ENCODE data around the gene SOD1. TPM values are rescaled to one million over a fixed set of nuclear protein-coding genes. Genes with fewer than 3 reads are reported as not detected.

SOD1 gene
- total RNA-seq, 1 experiment from 2014 or later = 352 TPM

GRCh38 chr21:31706562-31706961, 47.1 kb downstream of the SOD1 start:
- Histone ChIP-seq H3K9me3 (no peaks in the 10 kb centered on the region), H3K27me3 (no peaks in the 10 kb centered on the region), H3K4me3 (no peak overlapping the region), H3K36me3 (peaks cover 21% of the 10 kb centered on the region)
- no peak for DNase-seq

DNA sequence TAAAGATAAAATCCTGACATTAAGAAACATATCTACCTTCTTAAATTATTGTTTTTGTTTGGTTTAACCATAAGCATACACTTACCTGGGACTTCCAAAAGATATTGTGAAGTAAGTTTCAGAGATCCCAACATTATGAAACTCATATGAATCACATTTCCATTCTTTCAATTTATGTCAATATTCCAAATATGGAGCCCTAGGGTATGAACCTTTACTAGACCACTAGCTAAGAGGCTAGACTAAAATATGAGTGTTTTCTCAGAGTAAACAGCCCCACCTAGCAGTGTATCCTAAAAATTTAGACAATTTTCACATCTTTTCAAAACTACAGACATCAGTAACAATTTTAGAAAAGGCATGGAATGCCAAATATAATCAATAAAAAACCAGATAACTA, 48.0 kb downstream of the SOD1 start:
- Histone ChIP-seq H3K36me3 (peaks cover 12% of the 10 kb centered on the region), H3K9me3 (no peaks in the 10 kb centered on the region), H3K4me3 (no peak overlapping the region), H3K27me3 (no peaks in the 10 kb centered on the region)
- no peak for DNase-seq

DNA sequence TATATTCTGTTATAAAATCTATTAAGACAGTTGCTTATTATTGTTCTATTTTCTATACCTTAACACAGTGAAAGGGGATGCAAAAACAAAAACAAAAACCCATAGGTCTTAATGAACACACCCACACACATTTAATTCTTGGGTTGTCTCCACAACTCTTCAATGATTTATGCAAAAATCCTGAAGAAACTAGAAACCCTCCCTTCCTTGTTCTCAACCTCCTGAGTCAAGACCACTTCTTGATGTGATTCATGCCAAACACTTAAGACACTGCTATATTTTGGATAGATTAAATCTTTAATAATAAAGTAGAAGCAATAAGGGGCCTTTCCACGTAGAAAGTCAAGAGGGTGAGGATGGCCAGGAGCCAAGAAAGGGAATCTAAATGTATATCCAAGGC, 49.0 kb downstream of the SOD1 start:
- Histone ChIP-seq H3K36me3 (peaks cover 7% of the 10 kb centered on the region; the same call in 1 of the 2 replicates), H3K27me3 (no peaks in the 10 kb centered on the region), H3K4me3 (no peak overlapping the region), H3K9me3 (no peaks in the 10 kb centered on the region)
- DNase-seq = no peak

- H3K36me3 ChIP-seq = peaks cover 6% of the 10 kb centered on the region; the same call in 1 of the 2 replicates
- H3K4me3 ChIP-seq = no peak overlapping the region
- H3K27me3 ChIP-seq = no peaks in the 10 kb centered on the region
- DNase-seq = no peak
- no peaks in the 10 kb centered on the region for H3K9me3 ChIP-seq
Observed at GRCh38 chr21:31710586-31710985, 51.1 kb downstream of the SOD1 start.

DNA sequence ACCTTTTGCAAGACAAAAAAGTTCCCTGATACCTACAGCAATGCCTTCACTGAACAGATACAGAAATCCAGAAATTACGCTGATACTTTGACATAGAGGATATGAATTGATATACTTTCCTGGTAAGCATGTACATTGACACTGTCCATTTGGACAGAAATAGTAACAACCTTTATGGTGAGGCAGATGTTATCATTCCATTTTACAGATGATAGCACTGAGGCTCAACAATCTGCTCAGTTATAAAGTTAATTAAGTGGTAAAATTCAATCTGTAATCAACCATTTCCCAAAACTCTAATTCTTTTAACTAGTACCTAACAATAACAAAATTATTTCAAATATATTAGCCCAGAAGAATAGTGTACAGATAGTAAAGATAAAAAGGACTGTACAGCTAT, 51.8 kb downstream of the SOD1 start:
- H3K36me3 ChIP-seq = peaks cover 6% of the 10 kb centered on the region; the same call in 1 of the 2 replicates
- no peak for DNase-seq
- H3K9me3 ChIP-seq = no peaks in the 10 kb centered on the region
- H3K27me3 ChIP-seq = no peaks in the 10 kb centered on the region
- H3K4me3 ChIP-seq = no peak overlapping the region

DNA sequence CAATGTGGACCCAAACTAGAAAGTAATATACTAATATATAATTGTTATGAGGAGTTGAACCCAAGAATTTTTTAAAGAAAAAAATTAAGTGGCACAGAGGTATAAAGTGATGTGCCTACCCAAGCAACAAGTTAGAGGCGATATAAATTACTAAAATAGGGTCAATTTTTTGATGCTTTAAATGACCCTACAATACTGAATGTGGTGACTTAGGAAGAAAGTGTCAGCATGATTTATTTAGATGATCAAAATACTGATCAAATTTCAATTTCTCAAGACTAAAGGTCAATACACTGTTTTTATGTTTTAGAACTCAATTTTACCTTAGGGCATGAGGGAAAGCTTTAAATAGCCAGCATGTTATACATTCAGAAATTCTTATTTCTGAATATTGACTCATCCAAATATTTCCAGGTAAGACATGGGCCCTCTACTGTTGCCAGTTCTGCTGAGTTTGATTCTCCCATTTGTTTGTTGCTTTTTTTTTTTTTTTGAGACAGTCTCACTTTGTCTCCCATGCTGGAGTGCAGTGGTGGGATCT, 52.3 kb downstream of the SOD1 start:
- H3K4me3 ChIP-seq = no peak overlapping the region
- H3K27me3 ChIP-seq = no peaks in the 10 kb centered on the region
- H3K36me3 ChIP-seq = peaks cover 6% of the 10 kb centered on the region; the same call in 1 of the 2 replicates
- no peaks in the 10 kb centered on the region for H3K9me3 ChIP-seq
- no peak for DNase-seq

DNA sequence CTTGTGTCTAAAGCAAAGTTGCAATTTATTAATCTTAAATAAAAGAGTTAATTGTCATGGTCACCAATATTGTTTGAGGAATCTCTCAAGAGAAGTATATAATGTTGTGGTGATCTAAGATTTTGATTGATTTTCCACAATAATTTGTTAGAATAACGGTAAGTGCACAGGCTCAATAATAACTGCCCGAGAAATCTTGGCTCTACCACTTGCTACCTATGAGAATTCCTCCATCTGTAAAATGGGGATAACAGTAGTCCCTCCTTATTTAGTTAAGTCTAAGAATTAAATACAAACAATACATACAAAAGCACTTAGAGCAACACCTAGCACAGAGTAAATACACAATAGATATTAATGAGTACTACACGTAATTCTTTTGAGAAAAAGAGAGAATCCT, 53.6 kb downstream of the SOD1 start:
- no peak overlapping the region for H3K4me3 ChIP-seq
- no peaks in the 10 kb centered on the region for H3K27me3 ChIP-seq
- H3K36me3 ChIP-seq = peaks cover 2% of the 10 kb centered on the region; the same call in 1 of the 2 replicates
- DNase-seq = no peak
- H3K9me3 ChIP-seq = no peaks in the 10 kb centered on the region

- no peak for DNase-seq
- Histone ChIP-seq H3K9me3 (no peaks in the 10 kb centered on the region), H3K4me3 (no peak overlapping the region), H3K36me3 (peaks cover 2% of the 10 kb centered on the region), H3K27me3 (no peaks in the 10 kb centered on the region)
Observed at GRCh38 chr21:31713973-31714740, 54.7 kb downstream of the SOD1 start.

DNA sequence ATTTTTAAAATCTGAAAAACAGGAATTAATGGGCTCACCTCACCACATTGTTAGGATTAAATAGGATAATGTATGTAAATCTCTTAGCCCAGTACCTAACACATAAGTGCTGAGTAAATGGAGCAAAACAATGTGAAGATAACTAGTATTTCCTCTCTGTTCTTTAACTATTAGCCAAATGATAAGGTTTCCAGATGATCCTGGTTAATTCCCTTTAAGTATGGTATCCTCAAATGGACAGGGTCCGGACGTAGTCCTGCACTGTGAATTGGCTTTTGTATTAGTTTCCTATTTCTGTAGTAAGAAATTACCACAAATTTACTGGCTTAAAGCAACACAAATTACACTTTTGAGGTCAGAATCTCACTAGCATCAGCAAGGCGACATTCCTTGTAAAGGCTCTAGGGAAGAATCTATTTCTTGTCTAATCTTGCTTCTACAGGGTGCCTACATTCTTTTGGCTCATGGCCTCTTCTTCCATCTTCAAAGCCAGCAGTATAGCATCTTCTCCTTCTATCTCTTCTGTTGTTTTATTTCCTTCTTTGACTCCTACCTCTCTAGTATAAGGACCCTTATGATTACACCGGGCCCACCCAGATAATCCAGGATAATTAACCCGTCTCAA, 55.4 kb downstream of the SOD1 start:
- H3K4me3 ChIP-seq = no peak overlapping the region
- H3K9me3 ChIP-seq = no peaks in the 10 kb centered on the region
- H3K27me3 ChIP-seq = no peaks in the 10 kb centered on the region
- DNase-seq = no peak
- peaks cover 2% of the 10 kb centered on the region for H3K36me3 ChIP-seq

DNA sequence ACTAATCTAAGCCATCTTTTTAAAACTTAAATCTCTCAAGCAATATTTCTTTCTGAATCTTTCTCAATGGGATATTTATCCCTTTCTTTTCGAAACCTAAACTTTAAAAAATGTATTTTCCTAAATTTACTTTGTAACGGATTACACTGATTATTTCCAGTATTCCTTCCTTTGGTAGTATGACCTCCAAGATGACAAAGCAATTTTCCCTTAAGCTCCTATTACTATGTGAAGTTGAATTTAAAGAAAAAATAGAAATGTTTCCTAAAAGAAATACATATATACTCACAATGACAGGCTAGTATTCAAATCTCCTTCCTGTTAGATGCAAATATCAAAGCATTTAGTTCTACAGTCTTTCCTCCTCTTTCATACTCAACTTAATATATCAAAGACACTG, 56.6 kb downstream of the SOD1 start:
- Histone ChIP-seq H3K9me3 (no peaks in the 10 kb centered on the region), H3K36me3 (no peaks in the 10 kb centered on the region; the same call in none of the 2 replicates), H3K4me3 (no peak overlapping the region), H3K27me3 (no peaks in the 10 kb centered on the region)
- no peak for DNase-seq

Other genes starting within 250 kb of the SOD1 start
- 2.2 and 3.5 TPM in 2 replicates for gene SCAF4, start 72.4 kb downstream of the SOD1 start, total RNA-seq (2014; rRNA removed; shearing (Covaris generic); ENCODE audit: low replicate concordance)
- 0.20 and 0.23 TPM in 2 replicates for gene HUNK, start 213.3 kb downstream of the SOD1 start, total RNA-seq (2014; rRNA removed; shearing (Covaris generic); ENCODE audit: low replicate concordance)

All from MG63 (cell line).